Testis (tissue), 2 donors: ENCODE data around the gene PGM1.

Experiments
- CTCF ChIP-seq, 3 experiments: fragments of 450-650 bp in 2 of 3; fragments of 200-600 bp in 1 of 3; sonication (generic) in 1 of 3; IDR thresholded peaks; one replicate each; pipeline ENCODE4 v1.5.1; 2016 to 2019; ENCODE audit warnings: antibody characterized with exemption in 3 of 3, mild to moderate bottlenecking in 2 of 3, moderate library complexity in 1 of 3
- POLR2A ChIP-seq: fragments of 450-650 bp; IDR thresholded peaks from one replicate; pipeline ENCODE4 v1.6.1; 2017; ENCODE audit warnings: antibody characterized with exemption, mild to moderate bottlenecking, moderate library complexity

- no peak for TF ChIP-seq POLR2A
- no peak for TF ChIP-seq CTCF (IDR thresholded peaks at IDR 0.05)
Observed at GRCh38 chr1:63709267-63709828, 116.1 kb downstream of the PGM1 start.
